Measurements from ENCODE around the gene DPAGT1. TPM values are rescaled to one million over a fixed set of nuclear protein-coding genes. Genes with fewer than 3 reads are reported as not detected.
A peak's percentile ranks its signal among the peaks of the same experiment; 100 is the strongest.
"Not testable (repeated sequence)": the region's sequence is repeated elsewhere in the genome, so short reads cannot be mapped to it uniquely, and the experiment has no call there.

DPAGT1 gene
- total RNA-seq, 6 experiments from 2014 or later = 40.5 to 52.5 (median 49.1) TPM

DNA sequence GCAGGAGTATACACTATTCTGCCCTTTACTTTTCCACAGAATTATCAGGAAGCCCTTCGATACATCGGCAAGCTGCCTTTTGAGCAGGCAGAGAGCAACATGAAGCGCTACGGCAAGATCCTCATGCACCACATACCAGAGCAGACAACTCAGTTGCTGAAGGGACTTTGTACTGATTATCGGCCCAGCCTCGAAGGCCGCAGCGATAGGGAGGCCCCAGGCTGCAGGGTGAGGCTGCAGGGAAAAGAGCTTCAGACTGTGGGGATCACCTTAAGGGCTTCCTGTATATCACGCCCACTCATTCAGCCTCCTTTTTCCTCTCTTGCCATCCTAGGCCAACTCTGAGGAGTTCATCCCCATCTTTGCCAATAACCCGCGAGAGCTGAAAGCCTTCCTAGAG lies 23.8 kb downstream of the DPAGT1 start:
- peaks cover 29% of the 10 kb centered on the region; the same call in 1 of the 2 replicates for H3K36me3 Mint-ChIP-seq (ENCODE audit: low read depth)
- no peaks in the 10 kb centered on the region; the same call in 1 of the 2 replicates for H3K27me3 Mint-ChIP-seq (ENCODE audit: insufficient read depth)
- no peaks in the 10 kb centered on the region for H3K9me3 Mint-ChIP-seq
- no peak for DNase-seq
- TF ChIP-seq CTCF (IDR thresholded peaks at IDR 0.05) = no peak
- no peaks in the 10 kb centered on the region for H3K4me1 Mint-ChIP-seq (ENCODE audit: low read depth)
- no peak overlapping the region for H3K27ac Mint-ChIP-seq
- no peak overlapping the region for H3K4me3 Mint-ChIP-seq

DNA sequence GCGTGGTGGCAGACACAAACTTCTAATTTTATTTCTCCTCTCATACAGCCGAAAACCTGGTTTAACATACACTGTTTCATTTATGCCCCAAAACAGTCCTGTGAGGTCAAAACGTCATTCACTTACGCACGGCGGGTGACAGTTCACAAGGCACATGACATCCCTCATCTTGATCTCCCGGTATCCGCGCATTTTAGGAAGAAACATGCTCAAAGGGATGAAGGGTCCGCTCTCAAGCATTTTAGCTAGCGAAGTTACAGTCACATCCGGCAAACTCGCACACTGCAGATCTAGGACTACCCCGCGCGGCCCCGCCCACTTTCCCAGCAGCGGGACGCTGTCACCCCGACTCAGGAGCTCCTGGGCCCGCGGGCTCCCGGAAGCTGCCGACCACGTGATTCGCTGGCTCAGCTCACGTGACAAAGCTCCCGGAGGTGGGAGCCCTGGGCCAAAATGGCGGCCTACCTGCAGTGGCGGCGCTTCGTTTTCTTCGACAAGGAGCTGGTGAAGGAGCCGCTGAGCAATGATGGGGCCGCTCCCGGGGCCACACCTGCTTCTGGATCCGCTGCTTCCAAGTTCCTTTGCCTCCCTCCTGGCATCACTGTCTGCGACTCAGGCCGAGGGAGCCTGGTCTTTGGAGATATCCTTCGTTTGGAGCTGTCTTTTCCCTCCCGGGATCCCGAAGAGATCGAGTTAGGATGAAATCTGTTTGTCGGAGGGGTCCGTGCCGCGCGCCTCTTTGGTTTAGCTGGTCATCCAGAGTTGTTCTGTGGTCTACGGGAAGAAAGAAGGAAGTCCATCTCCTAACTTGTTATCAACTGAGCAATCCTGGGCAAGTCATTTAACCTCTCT lies 34.1 kb downstream of the DPAGT1 start, which contains the start of gene VPS11:
TSS of gene VPS11 (plus strand) at position 448 of the 852 bp plus-strand sequence. CDS start at position 454, 6 bp downstream.
- H3K27ac Mint-ChIP-seq = peak within 1 kb of the TSS; percentile 95
- no peaks in the 10 kb centered on the region for H3K9me3 Mint-ChIP-seq
- peaks cover 35% of the 10 kb centered on the region for H3K4me1 Mint-ChIP-seq (ENCODE audit: low read depth)
- H3K36me3 Mint-ChIP-seq (ENCODE audit: low read depth) = peaks cover 9% of the 10 kb centered on the region; the same call in 1 of the 2 replicates
- H3K27me3 Mint-ChIP-seq (ENCODE audit: insufficient read depth) = peaks cover 1% of the 10 kb centered on the region; the same call in 1 of the 2 replicates
- DNase-seq = peak; percentile 94
- no peak for TF ChIP-seq CTCF (IDR thresholded peaks at IDR 0.05)
- H3K4me3 Mint-ChIP-seq = peak within 1 kb of the TSS; percentile 93

- Mint-ChIP-seq H3K27me3 (ENCODE audit: insufficient read depth) (peaks cover 1% of the 10 kb centered on the region; the same call in 1 of the 2 replicates), H3K36me3 (ENCODE audit: low read depth) (peaks cover 9% of the 10 kb centered on the region; the same call in 1 of the 2 replicates), H3K9me3 (no peaks in the 10 kb centered on the region), H3K4me3 (no peak overlapping the region), H3K27ac (no peak overlapping the region; the same call in 1 of the 2 replicates), H3K4me1 (ENCODE audit: low read depth) (peaks cover 40% of the 10 kb centered on the region)
- DNase-seq = peak; percentile 38
- TF ChIP-seq CTCF (IDR thresholded peaks at IDR 0.05) = peak; percentile 71
Observed at GRCh38 chr11:119065369-119065768, 36.3 kb downstream of the DPAGT1 start.

- TF ChIP-seq CTCF (IDR thresholded peaks at IDR 0.05) = no peak
- Mint-ChIP-seq H3K27me3 (ENCODE audit: insufficient read depth) (no peaks in the 10 kb centered on the region), H3K9me3 (no peaks in the 10 kb centered on the region), H3K27ac (peak overlapping the region; percentile 83), H3K4me3 (no peak overlapping the region), H3K4me1 (ENCODE audit: low read depth) (peaks cover 43% of the 10 kb centered on the region), H3K36me3 (ENCODE audit: low read depth) (peaks cover 1% of the 10 kb centered on the region; the same call in 1 of the 2 replicates)
- peak; percentile 58 for DNase-seq
Observed at GRCh38 chr11:119062779-119063178, 38.9 kb downstream of the DPAGT1 start.

GRCh38 chr11:119061256-119061655 lies 40.4 kb downstream of the DPAGT1 start:
- Mint-ChIP-seq H3K36me3 (ENCODE audit: low read depth) (no peaks in the 10 kb centered on the region; the same call in 1 of the 2 replicates), H3K4me3 (no peak overlapping the region), H3K27me3 (ENCODE audit: insufficient read depth) (no peaks in the 10 kb centered on the region; the same call in 1 of the 2 replicates), H3K9me3 (no peaks in the 10 kb centered on the region), H3K4me1 (ENCODE audit: low read depth) (peaks cover 35% of the 10 kb centered on the region), H3K27ac (no peak overlapping the region; the same call in 1 of the 2 replicates)
- DNase-seq = no peak
- no peak for TF ChIP-seq CTCF (IDR thresholded peaks at IDR 0.05)

DNA sequence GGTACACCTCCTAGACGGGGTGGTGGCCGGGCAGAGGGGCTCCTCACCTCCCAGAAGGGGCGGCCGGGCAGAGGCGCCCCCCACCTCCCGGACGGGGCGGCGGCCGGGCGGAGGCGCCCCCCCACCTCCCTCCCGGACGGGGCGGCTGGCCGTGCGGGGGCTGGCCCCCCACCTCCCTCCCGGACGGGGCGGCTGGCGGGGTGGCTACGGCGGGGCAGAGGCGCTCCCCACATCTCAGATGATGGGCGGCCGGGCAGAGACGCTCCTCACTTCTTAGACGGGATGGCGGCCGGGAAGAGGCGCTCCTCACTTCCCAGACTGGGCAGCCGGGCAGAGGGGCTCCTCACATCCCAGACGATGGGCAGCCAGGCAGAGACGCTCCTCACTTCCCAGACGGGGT lies 42.5 kb downstream of the DPAGT1 start:
- H3K4me1 Mint-ChIP-seq (ENCODE audit: low read depth) = peaks cover 39% of the 10 kb centered on the region
- H3K27me3 Mint-ChIP-seq (ENCODE audit: insufficient read depth); H3K27ac Mint-ChIP-seq; H3K4me3 Mint-ChIP-seq; H3K9me3 Mint-ChIP-seq; DNase-seq: not testable (repeated sequence)
- H3K36me3 Mint-ChIP-seq (ENCODE audit: low read depth) = peaks cover 11% of the 10 kb centered on the region

All from HFFc6 (cell line).